ENCODE results near the gene SPINT2. TPM values are rescaled to one million over a fixed set of nuclear protein-coding genes. Genes with fewer than 3 reads are reported as not detected.
A peak's percentile ranks its signal among the peaks of the same experiment; 100 is the strongest.

Gene SPINT2
- total and polyA plus RNA-seq, 5 experiments from 2014 or later, result 49.6 to 162 (median 139) TPM

DNA sequence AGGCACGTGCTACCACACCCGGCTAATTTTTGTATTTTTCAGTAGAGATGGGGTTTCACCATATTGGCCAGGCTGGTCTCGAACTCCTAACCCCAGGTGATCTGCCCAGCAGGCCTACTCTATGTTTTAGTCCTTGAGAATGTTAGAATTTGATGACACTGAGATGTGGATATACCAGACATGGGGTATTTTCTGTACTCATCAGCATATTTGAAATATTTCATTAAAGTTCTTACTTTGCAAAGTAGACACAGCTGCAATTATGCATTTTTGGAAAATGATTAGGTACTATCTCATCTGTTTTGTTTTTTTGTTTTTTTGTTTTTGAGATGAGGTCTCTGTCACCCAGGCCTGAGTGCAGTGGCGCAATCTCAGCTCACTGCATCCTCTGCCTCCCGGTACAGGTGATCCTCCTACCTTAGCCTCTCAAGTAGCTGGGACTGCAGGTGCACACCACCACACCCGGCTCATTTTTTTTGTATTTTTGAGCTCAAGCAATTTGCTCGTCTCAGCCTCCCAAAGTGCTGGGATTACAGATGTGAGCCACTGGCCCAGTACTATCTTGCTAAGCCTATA, 12.7 kb downstream of the SPINT2 start:
- H3K27me3 Mint-ChIP-seq, result no peaks in the 10 kb centered on the region
- DNase-seq, result no peak
- H3K9me3 Mint-ChIP-seq, result no peaks in the 10 kb centered on the region
- no peak for ATAC-seq
- H3K4me3 Mint-ChIP-seq, result no peak overlapping the region
- no peak overlapping the region for H3K27ac Mint-ChIP-seq
- peaks cover 0 to 19% (median 0%) of the 10 kb centered on the region in 3 donors for H3K36me3 Mint-ChIP-seq
- H3K4me1 Mint-ChIP-seq, result peaks cover 5 to 18% (median 10%) of the 10 kb centered on the region in 4 donors
- POLR2A ChIA-PET, result interaction anchor here (0.6 kb wide), 1 partner anchor 1306 kb away, joined by 3 read pairs; no protein-coding TSS in a partner anchor

DNA sequence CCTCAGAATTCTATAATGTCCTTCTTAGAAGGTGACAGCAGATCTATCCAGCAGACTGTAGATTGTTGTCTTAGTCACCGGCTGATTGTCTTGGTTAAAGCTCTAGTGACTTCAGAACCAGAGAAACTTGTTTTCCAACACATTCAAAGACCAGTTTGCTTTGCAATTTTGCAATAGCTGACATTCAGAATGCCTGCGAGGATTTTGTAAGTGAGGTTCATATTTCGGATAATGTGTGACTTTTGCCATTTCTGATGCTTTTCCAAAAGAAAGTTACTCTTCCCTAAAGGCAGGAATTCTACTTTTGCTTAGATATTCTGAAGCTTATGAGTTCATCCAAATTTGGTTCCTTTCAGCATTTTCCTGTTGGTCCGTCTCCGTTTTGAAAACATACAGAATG, 13.2 kb downstream of the SPINT2 start:
- peaks cover 6 to 23% (median 14%) of the 10 kb centered on the region in 4 donors for H3K4me1 Mint-ChIP-seq
- H3K27ac Mint-ChIP-seq, result peak overlapping the region in 1 of 10 donors; percentile 47
- H3K27me3 Mint-ChIP-seq, result no peaks in the 10 kb centered on the region
- H3K36me3 Mint-ChIP-seq, result peaks cover 0 to 19% (median 0%) of the 10 kb centered on the region in 3 donors
- ATAC-seq (no peak), DNase-seq (no peak)
- no peaks in the 10 kb centered on the region for H3K9me3 Mint-ChIP-seq
- no peak overlapping the region for H3K4me3 Mint-ChIP-seq
- POLR2A ChIA-PET, result no interaction called here

DNA sequence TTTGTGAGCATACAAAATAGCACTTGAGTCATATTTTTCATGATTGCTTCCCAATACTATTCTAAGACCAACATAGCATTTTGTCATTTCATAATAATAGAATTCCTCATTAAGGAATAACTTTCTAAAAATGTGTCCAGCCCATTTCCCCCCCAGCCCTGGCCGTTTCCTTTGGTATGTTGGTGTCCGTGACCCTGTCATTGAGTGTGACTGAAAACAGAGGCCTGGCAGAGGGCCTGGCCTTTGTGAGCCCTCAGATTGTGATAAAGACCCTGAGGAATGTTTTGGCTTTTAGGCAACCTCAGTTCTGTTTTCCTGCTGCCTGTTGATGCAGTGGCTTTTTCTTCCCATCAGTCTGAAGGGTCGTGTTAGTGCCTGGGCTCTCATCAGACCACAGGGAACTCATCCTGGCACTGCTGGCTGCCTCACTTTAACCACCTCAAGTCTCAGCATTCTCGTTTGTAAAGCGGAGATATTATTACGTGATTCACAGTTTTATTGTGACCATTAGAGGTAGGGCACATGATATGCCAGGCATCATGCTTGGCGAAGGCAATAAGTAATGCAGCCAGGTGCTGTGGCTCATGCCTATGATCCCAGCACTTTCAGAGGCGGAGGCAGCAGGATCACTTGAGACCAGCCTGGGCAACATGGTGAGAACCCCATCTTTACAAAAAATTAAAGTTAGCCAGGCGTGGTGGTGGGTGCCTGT, 13.8 kb downstream of the SPINT2 start:
- POLR2A ChIA-PET, result interaction anchor here (0.5 kb wide), 1 partner anchor 41 kb away, joined by 3 read pairs; no protein-coding TSS in a partner anchor
- peaks cover 6 to 24% (median 15%) of the 10 kb centered on the region in 4 donors for H3K4me1 Mint-ChIP-seq
- no peak for ATAC-seq

DNA sequence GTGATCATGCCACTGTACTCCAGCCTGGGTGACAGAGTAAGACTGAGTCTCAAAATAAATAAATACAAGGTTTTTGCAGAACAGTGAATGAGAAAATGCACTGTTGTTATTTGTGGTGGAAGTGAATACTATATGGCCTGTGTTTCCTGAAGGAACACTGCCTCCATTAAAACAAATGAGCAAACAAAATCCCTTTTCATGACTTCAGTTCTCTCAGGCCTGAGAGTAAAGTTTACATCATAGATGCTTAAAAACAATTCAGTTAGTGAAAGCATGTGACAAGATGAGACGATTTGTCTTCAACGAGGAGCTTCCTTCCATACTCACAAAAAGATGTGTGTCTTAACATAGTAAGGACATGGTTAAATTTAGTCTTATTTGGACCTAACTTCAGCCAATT, 14.4 kb downstream of the SPINT2 start:
- DNase-seq, result no peak
- Mint-ChIP-seq H3K27ac (no peak overlapping the region), H3K4me3 (no peak overlapping the region), H3K9me3 (no peaks in the 10 kb centered on the region), H3K36me3 (peaks cover 0 to 22% (median 0%) of the 10 kb centered on the region in 3 donors), H3K27me3 (no peaks in the 10 kb centered on the region), H3K4me1 (peaks cover 6 to 19% (median 13%) of the 10 kb centered on the region in 4 donors)
- ATAC-seq, result no peak
- POLR2A ChIA-PET, result interaction anchor here (0.5 kb wide), 1 partner anchor 42 kb away, joined by 3 read pairs; no protein-coding TSS in a partner anchor

More for the DNA sequence above, 13.8 kb downstream of the SPINT2 start:
- DNase-seq, result no peak
- Mint-ChIP-seq H3K9me3 (no peaks in the 10 kb centered on the region), H3K27ac (peak overlapping the region in 1 of 10 donors; percentile 47), H3K4me3 (no peak overlapping the region), H3K36me3 (peaks cover 0 to 19% (median 0%) of the 10 kb centered on the region in 3 donors), H3K27me3 (no peaks in the 10 kb centered on the region)

DNA sequence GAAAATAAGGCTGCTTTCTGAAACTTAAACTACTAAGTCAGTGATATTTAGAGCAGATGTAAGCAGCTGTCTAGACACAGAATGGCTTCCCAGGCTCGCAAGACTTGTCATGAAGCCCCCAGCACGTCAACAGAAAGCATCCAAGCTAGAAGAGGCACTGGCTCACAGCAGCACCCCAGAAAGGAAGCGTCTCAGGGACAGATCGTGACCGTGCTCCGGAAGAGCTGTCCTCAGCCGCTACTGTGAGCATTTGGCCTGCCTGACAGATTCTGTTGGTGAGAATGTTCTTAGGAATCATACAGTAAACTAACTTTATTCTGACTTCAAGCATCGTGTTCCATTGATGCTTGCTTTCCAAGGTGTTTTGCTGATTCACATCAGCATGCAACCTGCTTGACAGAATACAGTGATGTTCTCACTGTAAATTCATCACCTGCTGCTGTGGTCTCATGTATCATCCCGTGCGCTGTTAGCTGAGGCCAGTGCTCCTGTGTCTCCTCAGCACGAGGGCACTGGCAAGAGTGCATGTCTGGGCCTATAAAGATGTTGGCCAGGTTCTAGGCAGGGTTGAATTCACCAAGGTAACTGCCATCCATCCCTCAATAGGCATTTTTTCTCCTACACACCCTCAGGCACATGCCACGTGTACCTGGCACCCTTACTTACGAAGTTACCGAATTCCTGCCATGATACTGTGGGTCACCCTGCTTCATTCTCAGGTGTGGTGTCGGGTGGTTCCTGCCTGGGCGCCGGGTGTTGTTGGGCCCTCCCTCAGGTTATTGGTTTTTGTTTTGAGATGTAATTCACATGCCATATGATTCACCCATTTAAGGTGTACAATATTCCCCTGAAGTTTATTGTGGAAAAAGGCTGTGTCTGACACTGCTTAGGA, 15.9 kb downstream of the SPINT2 start:
- POLR2A ChIA-PET, result no interaction called here
- peak in 1 of 10 donors; percentile 15 for DNase-seq
- H3K9me3 Mint-ChIP-seq, result no peaks in the 10 kb centered on the region
- H3K36me3 Mint-ChIP-seq, result peaks cover 0 to 23% (median 2%) of the 10 kb centered on the region in 3 donors
- peaks cover 6 to 19% (median 15%) of the 10 kb centered on the region in 4 donors for H3K4me1 Mint-ChIP-seq
- no peak for ATAC-seq
- peak overlapping the region in 4 of 10 donors; percentile 36 to 76 (median 54) for H3K27ac Mint-ChIP-seq
- no peaks in the 10 kb centered on the region for H3K27me3 Mint-ChIP-seq
- H3K4me3 Mint-ChIP-seq, result no peak overlapping the region

DNA sequence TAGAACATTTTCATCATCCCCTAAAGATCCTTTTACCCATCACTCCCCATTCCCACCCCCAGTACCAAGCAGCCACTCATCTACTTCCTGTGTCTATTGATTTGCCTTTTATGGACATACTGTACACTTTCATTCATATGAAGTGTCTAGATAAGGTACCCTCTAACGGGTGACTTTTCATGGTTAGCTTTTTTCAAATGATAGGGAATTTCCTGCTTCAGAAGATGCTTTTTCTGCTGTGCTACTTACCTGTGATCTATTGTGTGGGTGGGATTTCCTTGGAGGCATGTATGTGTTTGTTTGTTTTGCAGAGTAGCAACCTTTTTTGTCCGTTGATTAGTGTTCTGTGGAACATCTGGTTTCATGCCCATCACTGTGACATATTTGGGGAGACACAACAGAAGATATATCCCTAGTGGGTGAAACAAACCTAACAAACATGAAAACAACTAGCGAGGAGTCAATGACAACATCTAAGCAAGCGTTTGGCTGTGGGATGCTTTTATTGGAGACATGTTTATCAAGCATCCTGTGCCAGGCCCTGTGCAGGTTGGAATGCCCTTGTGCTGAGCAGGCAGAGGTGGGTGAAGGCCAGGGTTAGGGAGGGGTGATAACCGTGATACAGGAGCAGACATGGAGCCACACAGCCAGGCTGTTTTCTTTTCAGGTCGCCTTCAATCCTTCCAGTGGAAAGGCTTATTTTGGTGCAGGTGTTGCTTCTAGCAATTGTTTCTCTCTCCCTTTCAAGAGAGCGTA, 17.6 kb downstream of the SPINT2 start:
- H3K27me3 Mint-ChIP-seq, result no peaks in the 10 kb centered on the region
- H3K4me1 Mint-ChIP-seq, result peaks cover 6 to 19% (median 15%) of the 10 kb centered on the region in 4 donors
- POLR2A ChIA-PET, result interaction anchor here (1.2 kb wide), 1 partner anchor 93 kb away, joined by 3 read pairs; no protein-coding TSS in a partner anchor
- H3K9me3 Mint-ChIP-seq, result no peaks in the 10 kb centered on the region
- peak overlapping the region; percentile 1 to 91 (median 54) for H3K27ac Mint-ChIP-seq
- H3K36me3 Mint-ChIP-seq, result peaks cover 0 to 39% (median 7%) of the 10 kb centered on the region in 3 donors
- no peak overlapping the region for H3K4me3 Mint-ChIP-seq
- peak in 3 of 10 donors; percentile 4 to 50 (median 18) for DNase-seq
- peak; percentile 35 to 84 for ATAC-seq

DNA sequence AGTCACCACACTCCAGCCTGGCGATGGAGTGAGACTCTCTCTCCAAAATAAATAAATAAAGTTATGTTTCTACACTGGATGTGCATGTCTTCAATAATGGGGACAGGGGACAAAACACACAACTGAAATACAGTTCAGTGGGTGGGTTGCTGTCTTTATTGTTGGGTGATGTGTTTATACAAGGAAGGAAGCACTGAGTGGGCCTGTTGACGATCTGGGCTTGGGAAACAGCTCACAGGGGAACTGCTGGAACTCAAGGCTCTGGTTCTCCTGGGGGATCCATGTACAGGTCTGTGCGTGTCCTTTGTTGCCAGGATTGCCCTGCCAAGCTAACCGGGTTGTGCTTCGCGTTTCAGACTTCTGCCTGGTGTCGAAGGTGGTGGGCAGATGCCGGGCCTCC, 18.9 kb downstream of the SPINT2 start:
- H3K27me3 Mint-ChIP-seq, result no peaks in the 10 kb centered on the region
- H3K9me3 Mint-ChIP-seq, result no peaks in the 10 kb centered on the region
- POLR2A ChIA-PET, result no interaction called here
- DNase-seq (no peak), ATAC-seq (no peak)
- peaks cover 6 to 22% (median 14%) of the 10 kb centered on the region in 4 donors for H3K4me1 Mint-ChIP-seq
- peak overlapping the region in 2 of 10 donors; percentile 28 to 31 for H3K27ac Mint-ChIP-seq
- H3K36me3 Mint-ChIP-seq, result peaks cover 0 to 48% (median 14%) of the 10 kb centered on the region in 3 donors
- H3K4me3 Mint-ChIP-seq, result no peak overlapping the region

DNA sequence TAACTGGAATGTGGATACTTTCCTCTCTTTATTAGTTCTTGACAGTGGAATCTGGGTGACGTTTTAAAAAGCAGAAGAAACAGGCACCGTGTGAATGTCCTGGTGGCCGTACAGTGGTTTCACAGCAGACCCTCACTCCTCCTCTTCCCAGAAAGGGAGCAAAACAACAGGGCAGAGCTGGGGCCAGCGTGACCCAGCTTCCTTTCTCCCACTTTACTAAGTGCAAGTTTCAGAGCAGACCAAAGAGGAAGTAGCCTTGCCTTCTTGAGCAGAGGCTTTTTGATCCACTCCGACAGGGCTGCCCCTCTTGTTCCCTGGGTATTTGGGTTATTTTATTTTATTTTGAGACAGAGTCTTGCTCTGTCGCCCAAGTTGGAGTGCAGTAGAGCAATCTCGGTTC, 20.0 kb downstream of the SPINT2 start:
- no peaks in the 10 kb centered on the region for H3K27me3 Mint-ChIP-seq
- H3K27ac Mint-ChIP-seq, result no peak overlapping the region
- ATAC-seq (no peak), DNase-seq (no peak)
- POLR2A ChIA-PET, result no interaction called here
- no peak overlapping the region for H3K4me3 Mint-ChIP-seq
- no peaks in the 10 kb centered on the region for H3K9me3 Mint-ChIP-seq
- H3K4me1 Mint-ChIP-seq, result peaks cover 6 to 22% (median 14%) of the 10 kb centered on the region in 4 donors
- H3K36me3 Mint-ChIP-seq, result peaks cover 0 to 55% (median 14%) of the 10 kb centered on the region in 3 donors

DNA sequence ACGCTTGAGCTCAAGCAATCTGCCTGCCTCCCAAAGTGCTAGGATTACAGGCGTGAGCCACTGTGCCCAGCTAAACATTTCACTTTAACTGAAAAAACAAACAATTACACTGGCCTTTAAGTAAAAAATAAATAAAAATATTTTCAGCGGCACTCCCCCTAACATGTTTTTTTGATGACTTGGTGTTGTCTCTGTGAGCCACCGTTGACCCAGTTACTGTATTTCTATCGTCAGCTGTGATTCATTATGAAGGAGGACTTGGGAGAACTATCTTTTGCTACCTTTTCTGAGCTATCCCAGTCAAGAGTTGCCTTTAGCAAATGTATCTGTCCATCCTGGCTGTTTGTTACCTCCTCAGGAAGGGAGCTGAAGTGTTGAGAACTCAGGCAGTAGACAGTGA, 21.2 kb downstream of the SPINT2 start:
- DNase-seq (no peak), ATAC-seq (no peak)
- POLR2A ChIA-PET, result no interaction called here
- no peaks in the 10 kb centered on the region for H3K9me3 Mint-ChIP-seq
- peak overlapping the region in 1 of 10 donors; percentile 16 for H3K27ac Mint-ChIP-seq
- H3K27me3 Mint-ChIP-seq, result no peaks in the 10 kb centered on the region
- H3K36me3 Mint-ChIP-seq, result peaks cover 0 to 60% (median 14%) of the 10 kb centered on the region in 3 donors
- H3K4me3 Mint-ChIP-seq, result no peak overlapping the region
- peaks cover 7 to 22% (median 13%) of the 10 kb centered on the region in 4 donors for H3K4me1 Mint-ChIP-seq

DNA sequence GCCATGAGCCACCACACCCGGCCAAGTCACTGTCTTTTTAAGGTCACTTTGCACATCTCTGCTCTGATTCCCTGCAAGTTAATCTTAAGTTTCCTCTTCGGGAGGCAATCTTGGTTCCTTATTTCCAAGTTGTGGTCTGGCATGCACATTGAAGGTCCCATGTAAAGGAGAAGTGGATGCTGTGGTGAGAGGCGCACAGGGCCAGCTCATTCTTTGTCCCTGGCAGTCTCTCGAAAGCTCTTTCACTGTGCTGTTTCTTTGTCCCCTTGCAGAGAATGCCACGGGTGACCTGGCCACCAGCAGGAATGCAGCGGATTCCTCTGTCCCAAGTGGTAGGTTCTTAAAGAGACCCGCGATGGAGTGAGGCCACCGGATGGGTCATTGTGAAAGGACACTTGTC, 23.2 kb downstream of the SPINT2 start:
- H3K36me3 Mint-ChIP-seq, result peaks cover 0 to 74% (median 20%) of the 10 kb centered on the region in 3 donors

DNA sequence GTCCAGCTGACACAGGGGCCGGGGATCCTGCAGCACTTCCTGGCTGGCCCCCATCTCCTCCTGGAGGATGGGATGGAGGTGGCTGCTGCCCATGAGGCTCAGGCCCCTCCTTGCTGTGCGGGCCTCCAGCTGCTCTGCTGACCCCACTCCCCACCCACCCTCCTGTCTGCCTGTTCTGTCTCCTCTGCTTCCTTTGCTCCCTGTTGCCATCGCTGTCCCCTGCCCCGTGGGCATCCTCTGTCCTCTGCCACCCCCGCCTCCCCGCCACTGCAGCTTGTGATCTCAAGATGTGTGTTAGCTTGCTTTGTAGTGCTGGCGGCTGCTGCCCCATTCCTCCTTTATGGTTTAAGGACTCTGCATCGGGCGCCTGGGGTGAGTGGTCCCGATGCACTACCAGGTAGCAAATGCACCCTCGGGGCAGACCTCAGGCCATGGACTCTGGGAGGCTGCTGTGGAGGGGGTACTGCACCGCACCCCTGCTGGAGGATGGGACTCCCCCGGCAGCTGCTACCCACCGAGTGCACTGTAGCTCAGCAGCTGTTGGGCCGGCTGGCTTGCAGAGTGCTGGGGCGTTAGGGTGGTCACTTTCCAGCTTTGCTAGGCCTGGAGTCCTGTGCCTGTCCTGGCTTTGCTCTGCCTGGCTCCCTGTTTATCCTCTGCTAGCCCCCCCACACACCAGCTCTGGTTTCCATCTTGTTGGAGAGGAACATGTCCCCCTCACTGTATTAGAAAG, 23.9 kb downstream of the SPINT2 start:
- Mint-ChIP-seq H3K27me3 (no peaks in the 10 kb centered on the region), H3K4me1 (peaks cover 0 to 10% (median 1%) of the 10 kb centered on the region in 4 donors), H3K9me3 (no peaks in the 10 kb centered on the region), H3K36me3 (peaks cover 0 to 80% (median 20%) of the 10 kb centered on the region in 3 donors), H3K27ac (no peak overlapping the region), H3K4me3 (no peak overlapping the region)
- no peak for ATAC-seq
- POLR2A ChIA-PET, result interaction anchor here (1.5 kb wide), 1 partner anchor 23 kb away, joined by 3 read pairs; no protein-coding TSS in a partner anchor
- DNase-seq, result peak in 1 of 10 donors; percentile 31

More for the DNA sequence above, 23.2 kb downstream of the SPINT2 start:
- Mint-ChIP-seq H3K9me3 (no peaks in the 10 kb centered on the region), H3K27ac (no peak overlapping the region), H3K4me1 (peaks cover 0 to 11% (median 2%) of the 10 kb centered on the region in 4 donors), H3K27me3 (no peaks in the 10 kb centered on the region), H3K4me3 (peak overlapping the region in 1 of 10 donors; percentile 11)
- ATAC-seq (no peak), DNase-seq (peak in 1 of 10 donors; percentile 52)
- POLR2A ChIA-PET, result interaction anchor here (1.5 kb wide), 1 partner anchor 22 kb away, joined by 3 read pairs; no protein-coding TSS in a partner anchor

Measured in naive thymus-derived CD8-positive, alpha-beta T cell (primary cell).